GM19467 (cell line): ENCODE measurements around the gene MYLIP.

ENCODE experiments used
- ATAC-seq: cut with Tn5 transposase; IDR thresholded peaks from one replicate; pipeline ENCODE4 v1.9.1; 2021; ENCODE audit warnings: mild to moderate bottlenecking, moderate library complexity; ENCODE audit not compliant: unreplicated experiment

MYLIP gene

DNA sequence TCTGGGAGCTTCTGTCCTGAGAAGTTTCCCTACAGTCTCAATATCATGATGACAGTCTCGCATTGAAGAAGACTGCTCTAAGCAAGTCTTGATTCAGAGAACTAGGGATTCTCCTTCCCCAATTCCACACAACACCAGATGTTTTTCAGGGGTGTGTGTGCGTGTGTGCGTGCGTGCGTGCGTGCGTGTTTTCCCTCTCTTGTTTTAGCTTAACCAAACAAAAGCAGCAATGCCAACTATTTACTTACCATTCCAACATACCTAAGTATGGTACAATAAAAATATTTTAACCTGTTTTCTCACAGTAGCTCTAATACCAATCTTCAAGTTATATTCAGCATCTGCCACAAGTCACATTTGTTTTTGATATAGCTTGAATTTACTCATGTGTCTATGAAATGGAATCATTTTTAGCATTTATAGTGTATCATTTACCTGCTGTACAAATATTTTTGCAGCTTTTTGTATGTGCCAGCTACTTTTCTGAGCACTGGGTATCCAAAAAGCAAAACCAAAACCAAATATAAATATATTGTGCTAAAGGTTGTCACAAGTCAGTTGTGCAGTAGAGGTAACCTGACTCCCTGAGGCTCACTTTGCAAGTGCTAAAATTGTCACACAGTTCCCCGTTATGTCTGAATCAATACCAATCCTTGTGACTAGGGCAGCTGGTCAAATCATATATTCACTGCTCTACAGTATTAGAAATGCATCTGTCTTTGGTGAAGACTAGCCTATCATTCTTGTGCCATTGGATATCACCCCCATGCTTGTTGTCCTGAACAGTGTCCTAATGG lies 21.7 kb upstream of the MYLIP start:
- no peak for ATAC-seq

DNA sequence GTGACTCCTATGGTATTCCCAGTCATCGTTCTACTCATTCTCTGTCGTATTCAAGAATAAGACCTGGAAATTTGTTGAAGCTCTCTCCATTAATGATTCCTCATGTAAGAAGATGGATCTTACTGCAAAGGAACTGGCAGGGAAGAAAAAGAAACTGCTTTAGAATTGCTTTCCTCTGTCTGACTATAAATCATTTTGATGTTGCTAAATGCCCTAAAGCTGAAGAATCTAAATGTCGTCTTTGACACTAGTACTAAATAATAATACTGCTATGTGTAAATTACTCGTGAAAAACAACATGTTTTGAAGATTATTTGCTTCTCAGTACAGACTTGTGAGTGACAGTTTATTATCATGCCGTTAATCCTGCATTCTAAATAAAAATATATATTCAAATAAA lies 20.5 kb upstream of the MYLIP start:
- ATAC-seq: no peak

DNA sequence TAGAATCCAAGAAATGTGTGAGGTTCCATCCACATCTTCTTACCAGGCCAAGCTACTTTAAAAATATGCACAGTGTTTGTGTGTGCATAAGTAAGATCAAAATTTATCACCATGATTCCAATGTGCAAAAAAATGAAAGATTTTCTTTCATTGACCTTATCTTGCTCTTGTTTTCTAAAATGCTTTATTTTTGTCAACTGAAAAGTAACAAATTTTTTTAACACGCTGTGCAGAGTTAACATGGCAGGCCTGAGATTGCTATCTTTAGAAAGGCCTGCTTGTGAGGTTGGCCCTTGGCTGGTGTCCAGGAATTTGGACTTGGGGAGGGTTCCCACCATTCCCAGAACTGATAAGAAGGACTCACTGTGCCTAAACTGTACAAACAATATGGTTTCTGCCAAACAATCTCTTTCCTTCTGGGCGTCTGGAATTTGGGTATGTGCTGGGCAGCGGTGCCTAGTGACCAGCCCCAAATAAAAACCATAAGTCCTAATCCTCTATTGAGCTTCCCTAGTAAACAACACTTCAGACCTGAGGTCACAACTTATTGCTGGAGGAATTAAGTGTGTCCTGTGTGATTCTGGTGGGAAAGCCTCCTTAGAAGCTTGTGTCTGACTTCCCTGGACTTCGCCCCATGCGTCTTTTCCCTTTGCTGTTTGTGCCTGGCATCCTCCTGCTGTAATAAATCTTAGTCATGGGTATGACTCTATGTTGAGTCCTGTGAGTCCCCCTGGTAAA lies 19.8 kb upstream of the MYLIP start:
- ATAC-seq: no peak

DNA sequence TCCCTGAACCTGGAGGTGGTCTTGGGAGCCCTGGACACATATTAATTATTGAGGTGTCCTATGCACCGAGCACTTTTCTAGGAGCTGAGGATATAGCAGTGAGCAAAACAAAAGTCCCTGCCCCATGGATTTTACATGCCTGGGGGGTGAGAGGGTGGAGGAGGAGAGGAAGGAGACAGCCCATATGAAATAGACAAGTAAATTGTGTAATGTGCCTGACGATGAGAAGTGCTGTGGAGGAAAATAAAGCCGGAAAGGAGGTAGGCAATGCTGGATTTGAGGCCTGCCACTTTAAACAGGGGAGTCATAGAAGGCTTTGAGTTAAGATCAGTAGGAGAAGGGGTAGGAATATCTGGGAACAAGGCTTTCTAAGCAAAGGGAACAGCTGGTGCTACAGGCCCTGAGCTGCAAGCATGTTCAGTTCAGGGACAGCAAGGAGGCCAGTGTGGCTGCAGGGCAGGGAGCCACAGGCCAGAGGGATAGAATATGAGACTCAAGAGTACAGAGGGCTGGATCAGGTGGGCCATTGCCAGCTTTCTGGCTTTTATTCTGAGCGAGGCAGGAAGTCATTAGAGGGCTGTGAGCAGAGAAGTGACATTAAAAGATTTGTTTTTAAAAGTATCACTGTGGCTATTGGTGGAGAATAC lies 19.1 kb upstream of the MYLIP start:
- ATAC-seq: no peak

DNA sequence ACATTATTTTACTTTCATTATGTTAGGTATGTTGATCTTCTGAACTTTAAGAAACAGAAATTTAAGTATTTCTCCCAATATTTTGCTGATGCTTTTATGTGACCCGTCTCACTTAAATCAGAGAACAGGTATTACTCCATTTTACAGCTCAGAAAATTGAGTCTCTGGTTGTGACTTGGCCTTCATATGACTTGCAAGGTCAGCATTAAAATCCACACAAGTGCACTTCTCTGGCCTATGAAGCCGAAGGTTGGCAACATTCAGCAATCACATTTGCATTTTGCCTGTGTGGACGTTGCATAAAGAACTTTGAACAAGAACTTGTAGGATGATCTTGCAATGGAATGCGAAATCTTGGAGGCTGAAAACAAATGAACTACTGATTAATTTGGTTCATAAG lies 10.1 kb upstream of the MYLIP start:
- no peak for ATAC-seq

DNA sequence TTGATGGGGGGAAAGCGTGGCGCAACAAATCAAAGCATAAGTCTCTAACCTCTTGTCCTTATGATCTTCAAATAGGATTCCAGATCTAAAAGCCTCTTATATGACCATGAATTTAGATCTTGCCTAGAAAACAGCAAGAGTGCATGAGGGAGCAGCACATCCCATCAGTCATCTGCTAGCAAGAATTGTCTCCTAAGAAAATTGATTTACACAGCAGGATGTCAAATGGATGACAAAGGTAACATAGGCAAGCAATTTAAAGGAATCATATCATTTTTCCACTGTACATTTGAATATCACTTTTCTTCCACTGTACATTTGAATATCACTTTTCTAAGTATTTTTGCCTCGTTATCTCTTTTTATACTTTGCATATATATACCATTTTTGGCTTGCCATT lies 7.5 kb upstream of the MYLIP start:
- ATAC-seq: no peak

DNA sequence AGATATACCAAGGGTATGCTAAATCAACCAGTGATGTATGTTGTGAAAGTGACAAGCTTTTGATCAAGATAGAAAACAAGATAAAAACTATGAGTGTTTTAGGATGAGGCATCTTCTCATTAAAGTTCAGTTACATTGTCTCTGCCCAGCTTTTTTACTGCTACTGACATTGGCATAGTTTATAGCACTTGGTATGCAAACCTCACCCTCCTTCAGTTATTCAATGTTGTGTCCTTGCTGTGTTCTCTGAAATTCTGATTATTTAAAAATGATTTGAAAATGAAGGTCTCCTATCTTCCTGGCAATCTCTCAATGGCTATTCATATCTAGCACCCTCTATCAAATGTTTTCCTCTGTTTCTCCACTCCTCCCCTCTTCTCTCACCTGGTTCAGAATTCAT lies 6.7 kb upstream of the MYLIP start:
- ATAC-seq: no peak

DNA sequence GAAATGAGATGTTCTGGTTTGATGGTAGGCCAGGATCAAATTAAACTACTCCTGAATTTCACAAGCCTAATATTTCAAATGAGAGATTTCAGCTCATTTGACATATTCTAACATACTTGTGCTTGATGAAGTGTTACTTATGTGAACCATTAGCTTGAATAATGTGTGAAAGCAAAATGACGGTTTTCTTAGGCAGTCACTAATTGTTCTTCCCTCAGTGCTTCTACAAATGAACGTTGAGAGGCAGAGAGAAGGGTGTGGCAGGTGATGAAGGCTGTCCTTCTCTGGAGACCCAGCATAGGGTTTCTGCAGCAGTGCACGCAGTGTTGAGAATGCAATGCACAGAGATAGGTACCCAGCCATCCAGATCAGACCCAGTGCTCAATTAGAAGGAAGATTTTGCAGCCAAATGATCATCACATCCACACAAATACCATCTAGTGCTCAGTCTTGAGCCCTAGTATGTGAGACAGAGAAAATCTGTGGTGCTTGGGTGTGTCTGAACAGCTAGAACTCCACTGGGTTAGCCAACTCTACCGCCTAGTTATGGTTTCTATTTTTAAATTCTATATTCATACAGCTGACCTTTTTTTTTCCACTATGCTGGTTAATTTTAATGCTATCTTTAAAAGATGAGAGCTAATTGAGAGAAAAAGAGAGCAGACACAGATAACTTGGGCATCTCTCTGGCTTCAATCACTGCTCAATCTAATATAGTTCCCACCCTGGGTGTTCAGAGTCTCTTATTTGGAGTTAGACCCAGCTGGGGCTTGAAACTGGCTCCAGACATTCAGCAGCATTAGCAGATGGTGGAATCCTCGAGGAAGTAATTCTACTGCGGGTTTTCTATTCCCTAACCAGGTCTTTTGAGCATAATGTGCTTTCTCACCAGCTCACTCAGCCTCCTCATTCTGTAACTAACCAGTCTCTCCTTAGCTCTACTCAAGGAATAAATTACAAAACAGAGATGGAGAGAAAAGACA lies 4.4 kb upstream of the MYLIP start:
- ATAC-seq: no peak

DNA sequence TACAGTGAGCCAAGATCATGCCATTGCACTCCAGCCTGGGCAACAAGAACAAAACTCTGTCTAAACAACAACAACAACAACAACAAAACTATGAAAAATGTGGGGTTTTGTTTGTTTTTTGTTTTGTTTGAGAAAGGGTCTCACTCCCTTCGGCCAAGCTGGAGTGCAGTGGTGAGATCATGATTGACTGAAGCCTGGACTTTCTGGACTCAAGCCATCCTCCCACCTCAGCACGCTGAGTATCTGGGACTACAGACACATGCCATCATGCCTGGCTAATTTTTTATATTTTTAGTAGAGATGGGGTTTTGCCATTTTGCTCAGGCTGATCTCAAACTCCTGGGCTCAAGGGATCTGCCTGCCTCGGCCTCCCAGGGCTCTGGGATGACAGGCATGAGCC lies 2.8 kb upstream of the MYLIP start:
- no peak for ATAC-seq

DNA sequence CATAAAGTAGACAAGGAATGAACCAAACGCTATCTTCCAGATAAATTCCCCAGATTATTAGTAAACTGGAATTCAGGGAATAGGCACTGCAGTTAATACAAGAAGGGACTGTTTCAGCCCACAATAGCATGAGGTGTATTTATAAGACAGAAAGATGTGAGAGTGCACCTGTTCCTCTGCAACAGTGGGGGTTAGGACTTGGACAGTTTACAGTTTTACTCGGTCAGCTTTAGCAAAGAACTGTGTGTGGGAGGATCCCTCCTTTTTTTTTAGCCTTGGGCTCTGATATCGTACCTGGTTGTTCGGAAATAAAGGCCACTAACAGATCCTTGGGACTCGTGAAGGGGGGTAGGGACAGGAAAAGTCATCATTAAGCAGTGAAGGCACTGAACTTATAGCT lies 2.0 kb upstream of the MYLIP start:
- ATAC-seq: no peak

DNA sequence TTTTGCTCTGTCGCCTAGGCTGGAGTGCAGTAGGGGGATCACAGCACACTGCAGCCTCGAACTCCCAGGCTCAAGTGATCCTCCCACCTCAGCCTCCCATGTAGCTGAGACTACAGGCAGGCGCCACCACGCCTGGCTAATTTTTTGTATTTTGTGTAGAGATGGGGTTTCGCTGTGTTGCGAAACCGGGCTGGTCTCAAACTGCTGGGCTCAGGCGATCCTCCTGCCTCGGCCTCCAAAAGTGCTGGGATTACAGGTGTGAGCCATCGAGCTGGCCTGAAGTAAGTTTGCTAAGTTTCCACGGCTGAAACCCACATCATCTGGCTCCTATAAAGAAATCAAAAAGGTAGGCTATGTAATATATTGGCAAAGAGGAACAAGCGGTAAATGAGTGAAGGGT lies 1.4 kb upstream of the MYLIP start:
- ATAC-seq: no peak

DNA sequence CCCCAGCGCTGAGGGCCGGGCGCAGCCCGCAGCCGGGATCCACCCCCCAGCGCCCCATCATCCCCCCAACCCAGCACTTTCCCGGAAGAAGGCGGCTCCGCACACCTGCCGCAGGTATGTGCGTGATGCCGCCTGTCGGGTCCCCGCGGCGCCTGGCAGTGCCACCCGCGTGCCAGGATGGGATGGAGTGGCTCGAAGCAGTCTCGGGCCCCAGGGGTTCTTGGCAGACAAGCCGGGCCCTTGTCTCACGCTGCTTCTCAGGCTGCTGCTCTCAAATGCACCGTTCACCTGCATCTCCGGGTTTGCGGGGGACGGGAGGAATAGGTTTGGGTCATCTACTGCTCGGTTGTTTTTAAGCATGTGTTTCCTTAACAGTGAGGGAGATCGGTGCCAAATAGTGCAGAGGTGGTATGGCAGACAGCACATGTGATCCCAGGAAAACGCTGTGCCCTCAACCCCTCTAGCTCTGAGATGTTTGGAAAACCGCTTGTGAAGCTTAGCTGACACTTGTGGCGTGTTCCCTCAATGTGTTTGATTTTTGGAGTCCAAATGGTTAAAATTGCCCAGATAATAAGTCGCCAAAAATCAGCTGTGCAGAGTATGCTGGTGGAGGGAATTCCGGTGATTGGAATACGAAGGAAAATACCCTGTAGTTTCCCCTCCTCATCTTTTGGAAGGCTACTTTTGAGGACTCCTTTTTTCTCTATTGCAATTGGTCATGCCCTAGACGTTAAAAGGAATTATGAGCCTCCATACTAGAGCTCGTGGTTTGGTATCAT lies 926 bp downstream of the MYLIP start:
- ATAC-seq: peak; percentile 5

DNA sequence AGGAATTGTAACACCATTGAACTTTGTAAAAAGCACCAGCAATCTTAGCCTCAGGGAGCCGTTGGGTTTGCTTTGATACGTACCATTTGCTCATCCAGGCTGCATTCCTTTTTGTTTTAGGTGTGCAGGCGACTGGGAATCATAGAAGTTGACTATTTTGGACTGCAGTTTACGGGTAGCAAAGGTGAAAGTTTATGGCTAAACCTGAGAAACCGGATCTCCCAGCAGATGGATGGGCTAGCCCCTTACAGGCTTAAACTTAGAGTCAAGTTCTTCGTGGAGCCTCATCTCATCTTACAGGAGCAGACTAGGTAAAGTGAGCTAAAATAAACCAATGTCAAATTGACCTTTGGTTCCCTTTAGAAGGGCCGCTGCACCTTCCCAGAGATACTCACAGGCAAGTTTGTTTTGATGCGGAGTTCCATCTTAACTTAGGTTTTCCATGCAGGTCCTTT lies 1.6 kb downstream of the MYLIP start:
- ATAC-seq: no peak

DNA sequence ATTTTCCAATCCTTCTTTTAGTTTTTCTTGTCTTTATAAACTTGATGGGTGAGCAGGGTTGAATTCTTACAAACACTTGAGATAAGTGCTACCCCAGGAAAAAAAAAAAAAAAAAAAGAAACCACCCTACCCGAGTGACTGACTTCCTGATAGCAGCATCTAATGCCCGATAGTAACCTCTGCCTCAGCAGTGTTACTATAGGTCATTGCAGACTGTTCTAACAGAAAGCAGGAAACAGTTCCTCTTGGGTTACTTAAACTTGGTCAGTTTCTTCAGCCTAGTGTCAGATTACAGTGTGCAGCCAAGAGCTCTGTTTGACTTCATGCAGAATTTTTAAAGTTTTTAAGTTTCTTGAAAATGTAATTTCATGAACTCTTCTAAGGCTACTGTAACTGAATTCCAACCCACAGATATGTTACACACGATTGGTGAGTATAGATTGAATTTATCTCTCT lies 2.1 kb downstream of the MYLIP start:
- ATAC-seq: peak; percentile 61

DNA sequence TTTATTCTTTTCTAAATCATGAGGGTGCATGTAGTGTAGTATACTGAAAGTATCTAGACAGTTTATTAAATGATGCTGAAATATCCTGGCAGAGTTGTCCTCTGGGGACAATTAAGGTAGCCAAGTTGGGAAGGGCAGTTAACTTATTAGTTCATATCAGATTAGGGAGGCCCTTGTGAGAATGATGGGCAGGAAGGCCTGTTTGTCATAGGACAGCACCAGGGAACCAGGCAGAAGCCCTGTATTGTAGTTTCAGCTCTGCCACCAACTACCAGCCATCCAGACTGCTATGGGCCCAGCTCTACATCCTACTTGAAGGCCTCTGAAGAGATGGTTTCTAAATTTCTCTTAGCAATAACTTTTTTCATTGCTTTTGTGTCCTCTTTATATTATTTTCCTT lies 4.0 kb downstream of the MYLIP start:
- ATAC-seq: no peak

DNA sequence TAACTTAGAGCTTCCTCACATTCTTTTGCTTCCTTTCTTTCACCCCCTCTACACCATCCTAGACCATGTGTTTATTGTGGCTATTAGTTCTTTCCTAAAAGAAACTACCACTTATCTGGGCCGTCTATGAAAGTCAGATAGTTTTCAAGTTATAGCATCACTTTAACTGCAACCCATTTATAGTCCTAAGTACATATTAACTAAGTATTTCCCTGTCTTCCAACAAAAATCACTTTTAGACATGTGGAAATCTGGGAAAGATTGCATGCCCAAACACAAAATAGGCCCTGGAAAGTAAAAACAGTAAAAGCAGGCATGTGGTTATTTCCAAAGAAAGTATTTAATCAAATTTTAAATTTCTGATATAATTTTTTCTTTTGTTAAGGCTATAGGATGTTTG lies 5.5 kb downstream of the MYLIP start:
- ATAC-seq: no peak

DNA sequence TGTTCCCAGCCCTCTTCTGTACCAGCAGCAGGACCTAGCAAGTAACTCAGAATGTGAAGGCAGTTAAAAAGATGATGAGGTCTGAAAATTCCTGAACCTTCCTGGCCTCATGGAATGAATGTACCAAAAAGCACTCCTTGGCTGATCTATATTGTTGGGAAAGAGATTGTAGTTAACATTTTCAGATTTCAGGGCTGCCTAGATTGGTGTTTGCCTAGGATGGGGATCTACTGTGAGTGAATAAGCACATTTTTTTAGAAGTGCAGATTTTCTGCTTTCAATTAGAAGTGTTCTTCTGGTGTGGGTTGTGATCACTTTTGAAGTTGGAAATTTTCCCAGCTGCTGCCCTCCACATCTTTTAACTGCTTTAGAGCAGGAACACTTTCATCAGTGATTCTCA lies 6.2 kb downstream of the MYLIP start:
- no peak for ATAC-seq

DNA sequence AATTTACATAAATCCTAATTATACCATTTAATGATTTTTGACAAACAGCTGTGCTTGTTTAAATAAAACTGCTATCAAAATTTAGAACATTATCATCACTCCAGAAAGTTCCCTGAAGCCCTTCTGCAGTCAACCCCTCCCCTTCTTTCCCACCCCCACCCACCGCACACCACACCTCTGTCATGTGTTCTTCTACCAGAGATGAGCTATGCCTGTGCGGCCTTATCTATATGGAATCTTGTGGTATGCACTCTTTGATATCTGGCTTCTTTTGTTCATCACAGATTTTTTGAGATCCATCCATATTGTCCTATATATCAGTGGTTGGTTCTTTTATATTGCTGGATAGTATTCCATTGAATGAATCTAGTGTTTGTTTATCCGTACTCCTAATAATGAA lies 7.2 kb downstream of the MYLIP start:
- no peak for ATAC-seq

DNA sequence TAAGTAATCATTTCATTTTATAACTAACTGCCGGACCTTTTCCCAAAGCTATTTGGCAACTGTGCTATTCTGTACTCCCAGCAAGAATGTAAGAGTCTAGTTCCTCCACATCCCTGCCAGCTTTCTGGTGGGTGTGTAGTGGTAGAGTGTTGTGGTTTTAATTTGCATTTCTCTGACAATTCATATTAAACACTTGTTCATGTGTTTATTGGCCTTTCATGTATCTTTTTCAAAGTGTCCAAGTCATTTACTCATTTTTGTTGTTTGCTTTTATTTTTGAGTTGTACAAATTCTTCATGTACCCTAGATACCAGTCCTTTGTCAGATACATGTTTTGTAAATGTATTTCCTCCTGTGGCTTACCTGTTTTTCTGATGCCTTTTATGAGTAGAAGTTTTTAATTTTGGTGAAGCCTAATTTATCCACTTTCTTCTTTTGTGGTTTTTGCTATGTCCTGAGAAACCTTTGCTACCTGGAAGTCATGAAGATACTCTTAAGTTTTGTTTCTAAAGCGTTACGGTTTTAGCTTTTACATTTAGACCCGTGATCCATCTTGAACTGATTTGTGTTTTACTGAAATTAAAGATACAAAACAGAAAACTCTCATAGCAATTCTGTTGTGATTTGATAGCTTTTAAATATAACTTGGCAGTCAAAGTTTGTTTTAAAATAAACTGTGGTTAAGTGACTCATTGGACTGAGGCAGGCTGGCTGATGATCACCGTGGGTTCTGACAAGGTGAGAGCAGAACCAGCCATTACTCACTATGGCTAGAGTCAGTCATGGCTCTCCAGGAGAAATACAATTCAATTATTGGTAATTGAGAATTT lies 8.0 kb downstream of the MYLIP start:
- no peak for ATAC-seq
